HG03469 (cell line): Measurements from ENCODE around the gene CYLD.

Experiments
- ATAC-seq: cut with Tn5 transposase; IDR thresholded peaks from one replicate; pipeline ENCODE4 v1.9.1; 2021; ENCODE audit warnings: mild to moderate bottlenecking, moderate library complexity, moderate number of reproducible peaks; ENCODE audit not compliant: unreplicated experiment

CYLD gene

GRCh38 chr16:50711040-50711439, 30.8 kb upstream of the CYLD start:
- no peak for ATAC-seq

GRCh38 chr16:50711862-50712559, 29.9 kb upstream of the CYLD start:
- ATAC-seq, result no peak

GRCh38 chr16:50712560-50712898, 29.4 kb upstream of the CYLD start:
- no peak for ATAC-seq

- no peak for ATAC-seq
Observed at GRCh38 chr16:50712956-50713355, 28.9 kb upstream of the CYLD start.

GRCh38 chr16:50717091-50717490, 24.8 kb upstream of the CYLD start:
- no peak for ATAC-seq

DNA sequence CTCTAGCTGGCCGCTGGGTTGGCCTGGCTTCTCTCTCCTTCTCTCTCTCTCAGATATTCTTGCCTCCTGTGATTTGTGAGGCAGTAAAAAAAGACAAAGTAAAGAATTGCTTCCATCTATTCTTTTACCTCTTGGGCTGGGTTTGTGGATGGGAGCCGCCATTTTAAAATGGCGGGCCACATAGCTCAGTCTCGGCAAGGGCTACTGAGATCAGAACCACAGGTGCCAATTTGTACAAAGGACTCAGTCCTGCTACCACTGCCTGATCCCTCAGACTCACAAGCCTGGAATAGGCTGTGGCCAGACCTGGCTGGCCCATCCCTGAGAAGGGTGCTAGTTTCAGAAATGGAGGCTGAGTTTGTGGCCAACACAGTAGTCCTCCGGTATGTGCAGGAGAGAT, 24.4 kb upstream of the CYLD start:
- ATAC-seq, result no peak

- ATAC-seq, result no peak
Observed at GRCh38 chr16:50718061-50718760, 23.7 kb upstream of the CYLD start.

- no peak for ATAC-seq
Observed at GRCh38 chr16:50718761-50719400, 23.0 kb upstream of the CYLD start.

DNA sequence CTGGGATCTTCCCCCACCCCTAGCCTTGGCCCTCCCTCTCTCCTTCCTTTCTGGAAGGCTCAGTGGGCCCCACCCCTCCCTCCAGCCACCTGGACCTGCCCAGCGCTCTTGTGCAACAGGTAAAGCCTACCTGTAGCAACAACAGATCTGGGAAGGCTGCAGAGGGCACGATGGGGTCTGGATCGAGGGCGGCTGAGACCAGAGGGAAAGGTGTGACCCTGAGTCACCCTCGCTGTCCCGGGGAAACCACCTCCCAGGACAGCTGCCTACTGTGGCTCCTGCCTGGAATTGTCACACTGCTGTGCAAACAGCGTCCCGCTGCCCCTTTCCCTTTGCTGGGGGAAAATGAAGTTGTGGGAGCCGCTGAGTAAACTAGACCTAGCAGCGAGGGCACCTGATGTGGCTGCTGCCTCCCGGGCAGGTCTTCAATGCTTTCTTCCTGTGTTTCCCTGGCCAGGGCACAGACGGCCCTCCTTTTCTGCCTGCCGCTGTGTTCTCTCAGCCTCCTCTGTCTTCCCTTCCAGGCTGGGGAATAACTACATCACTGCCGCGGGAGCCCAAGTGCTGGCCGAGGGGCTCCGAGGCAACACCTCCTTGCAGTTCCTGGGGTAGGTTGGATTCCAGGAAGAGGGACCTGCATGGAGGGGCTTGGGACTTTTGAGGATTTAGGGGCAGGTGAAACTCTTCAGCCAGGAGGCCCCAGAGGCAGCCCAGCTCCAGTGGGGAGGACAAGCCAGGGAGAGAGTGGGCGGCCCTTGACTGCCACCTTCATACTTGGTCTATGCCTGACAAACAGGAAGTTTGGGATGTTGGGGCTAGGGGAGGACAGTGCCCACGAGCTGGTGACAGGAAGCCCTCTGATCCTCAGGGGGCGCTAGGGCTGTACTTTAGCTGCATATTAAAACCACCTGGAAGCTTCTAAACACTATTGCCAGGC, 22.2 kb upstream of the CYLD start:
- no peak for ATAC-seq

GRCh38 chr16:50721549-50722404, 20.1 kb upstream of the CYLD start:
- no peak for ATAC-seq

DNA sequence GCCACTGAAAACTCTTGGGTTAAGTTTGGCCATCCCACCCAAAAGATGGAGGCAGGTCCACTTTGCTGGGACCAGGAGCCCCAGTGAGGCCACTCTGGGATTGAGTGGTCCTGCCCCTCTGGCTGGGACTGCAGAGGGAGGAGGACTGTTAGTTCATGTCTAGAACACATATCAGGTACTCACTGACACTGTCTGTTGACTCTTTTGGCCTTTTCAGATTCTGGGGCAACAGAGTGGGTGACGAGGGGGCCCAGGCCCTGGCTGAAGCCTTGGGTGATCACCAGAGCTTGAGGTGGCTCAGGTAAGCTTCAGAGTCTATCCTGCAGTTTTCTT, 19.5 kb upstream of the CYLD start:
- ATAC-seq, result no peak

- no peak for ATAC-seq
Observed at GRCh38 chr16:50722960-50723359, 18.9 kb upstream of the CYLD start.

- ATAC-seq, result no peak
Observed at GRCh38 chr16:50724306-50724705, 17.6 kb upstream of the CYLD start.

GRCh38 chr16:50731130-50731988, 10.5 kb upstream of the CYLD start:
- no peak for ATAC-seq

DNA sequence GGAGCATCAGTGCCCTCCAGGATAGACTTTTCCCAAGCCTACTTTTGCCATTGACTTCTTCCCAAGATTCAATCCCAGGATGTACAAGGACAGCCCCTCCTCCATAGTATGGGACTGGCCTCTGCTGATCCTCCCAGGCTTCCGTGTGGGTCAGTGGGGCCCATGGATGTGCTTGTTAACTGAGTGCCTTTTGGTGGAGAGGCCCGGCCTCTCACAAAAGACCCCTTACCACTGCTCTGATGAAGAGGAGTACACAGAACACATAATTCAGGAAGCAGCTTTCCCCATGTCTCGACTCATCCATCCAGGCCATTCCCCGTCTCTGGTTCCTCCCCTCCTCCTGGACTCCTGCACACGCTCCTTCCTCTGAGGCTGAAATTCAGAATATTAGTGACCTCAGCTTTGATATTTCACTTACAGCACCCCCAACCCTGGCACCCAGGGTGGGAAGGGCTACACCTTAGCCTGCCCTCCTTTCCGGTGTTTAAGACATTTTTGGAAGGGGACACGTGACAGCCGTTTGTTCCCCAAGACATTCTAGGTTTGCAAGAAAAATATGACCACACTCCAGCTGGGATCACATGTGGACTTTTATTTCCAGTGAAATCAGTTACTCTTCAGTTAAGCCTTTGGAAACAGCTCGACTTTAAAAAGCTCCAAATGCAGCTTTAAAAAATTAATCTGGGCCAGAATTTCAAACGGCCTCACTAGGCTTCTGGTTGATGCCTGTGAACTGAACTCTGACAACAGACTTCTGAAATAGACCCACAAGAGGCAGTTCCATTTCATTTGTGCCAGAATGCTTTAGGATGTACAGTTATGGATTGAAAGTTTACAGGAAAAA, 9.7 kb upstream of the CYLD start:
- ATAC-seq, result no peak

DNA sequence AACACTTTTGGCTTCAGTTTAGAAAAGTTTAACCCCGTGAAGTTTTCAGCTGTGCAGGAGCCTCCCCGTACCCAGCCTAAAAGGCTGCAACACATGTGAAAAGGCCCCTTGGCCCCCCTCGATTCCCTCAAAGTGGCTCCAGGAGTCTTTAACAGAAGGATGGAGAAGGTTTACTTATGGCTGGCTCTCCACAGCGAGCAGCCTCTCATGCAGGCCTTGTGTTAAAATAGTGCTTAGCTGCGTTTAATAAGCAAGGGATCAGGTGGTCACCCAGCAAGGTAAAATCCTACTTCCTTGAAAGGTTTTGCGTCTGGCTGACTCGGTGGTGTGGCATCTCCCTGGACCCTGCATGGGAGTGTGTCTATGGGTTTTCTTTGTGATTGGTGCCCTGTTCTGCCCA, 8.4 kb upstream of the CYLD start:
- ATAC-seq, result no peak

DNA sequence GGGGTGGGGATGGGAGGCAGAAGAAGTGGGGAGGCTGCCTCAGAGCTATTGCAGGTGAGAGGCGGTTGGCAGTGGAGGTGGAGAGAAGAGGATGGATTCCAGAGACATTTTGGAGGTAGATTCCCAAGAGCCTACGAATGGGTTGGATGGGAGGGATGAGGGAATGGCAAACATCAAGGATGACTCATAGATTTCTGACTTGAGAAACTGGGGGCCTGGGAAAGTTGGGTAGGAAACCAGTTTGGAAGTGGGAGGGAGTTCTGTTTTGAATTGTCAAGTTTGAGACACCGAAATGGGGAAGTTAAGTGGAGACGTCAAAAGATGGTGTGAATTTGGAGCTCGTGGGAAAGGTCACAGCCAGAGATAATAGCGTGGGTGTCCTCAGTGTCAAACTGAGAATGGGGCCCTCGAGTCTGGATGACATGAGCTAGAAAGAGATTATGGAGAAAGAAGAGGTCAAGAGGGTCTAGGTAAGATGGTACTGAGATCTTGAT, 6.2 kb upstream of the CYLD start:
- ATAC-seq, result peak; percentile 44

GRCh38 chr16:50736448-50736847, 5.4 kb upstream of the CYLD start:
- ATAC-seq, result no peak
